Body of pancreas (tissue), 4 donors: ENCODE measurements around the gene SLC49A4.

Experiments
- CTCF ChIP-seq, 7 experiments: fragments of 450-650 bp in 4 of 7; fragments of 200-600 bp in 3 of 7; sonication (generic) in 3 of 7; IDR thresholded peaks; one replicate each; pipeline ENCODE4 v1.5.1; 2016 to 2019; ENCODE audit warnings: antibody characterized with exemption in 7 of 7
- POLR2A ChIP-seq, 3 donors: fragments of 450-650 bp; IDR thresholded peaks; one replicate each; pipeline ENCODE4 v1.6.1; 2016; ENCODE audit warnings: antibody characterized with exemption in 3 of 3, mild to moderate bottlenecking in 2 of 3

GRCh38 chr3:122908251-122908650 is 113.4 kb downstream of the SLC49A4 start:
- TF ChIP-seq CTCF (IDR thresholded peaks at IDR 0.05) (no peak), POLR2A (IDR thresholded peaks at IDR 0.05) (no peak)
